GM18867 (cell line): ENCODE measurements around the gene DENND1A.
"Not testable (repeated sequence)": the region's sequence is repeated elsewhere in the genome, so short reads cannot be mapped to it uniquely, and the experiment has no call there.

Experiments
- ATAC-seq: cut with Tn5 transposase; IDR thresholded peaks from one replicate; pipeline ENCODE4 v1.9.1; 2021; ENCODE audit warnings: mild to moderate bottlenecking, moderate library complexity; ENCODE audit not compliant: unreplicated experiment

The DENND1A gene

GRCh38 chr9:123952641-123953495, 22.9 kb upstream of the DENND1A start:
- no peak for ATAC-seq

- ATAC-seq, result no peak
These were observed 18.4 kb upstream of the DENND1A start for GRCh38 chr9:123948286-123948685.

- no peak for ATAC-seq
These were observed 17.4 kb upstream of the DENND1A start for GRCh38 chr9:123947326-123947725.

- no peak for ATAC-seq
These were observed 16.3 kb upstream of the DENND1A start for GRCh38 chr9:123946101-123946821.

- no peak for ATAC-seq
These were observed 15.6 kb upstream of the DENND1A start for GRCh38 chr9:123945532-123945931.

GRCh38 chr9:123944464-123944863, 14.5 kb upstream of the DENND1A start:
- ATAC-seq, result not testable (repeated sequence)

- no peak for ATAC-seq
These were observed 13.7 kb upstream of the DENND1A start for GRCh38 chr9:123943671-123944070.

- no peak for ATAC-seq
These were observed 12.6 kb upstream of the DENND1A start for GRCh38 chr9:123942542-123942941.

GRCh38 chr9:123941524-123942070, 11.7 kb upstream of the DENND1A start:
- no peak for ATAC-seq

- no peak for ATAC-seq
These were observed 11.0 kb upstream of the DENND1A start for GRCh38 chr9:123940721-123941523.

GRCh38 chr9:123938401-123938800, 8.5 kb upstream of the DENND1A start:
- no peak for ATAC-seq

- not testable (repeated sequence) for ATAC-seq
These were observed 6.6 kb upstream of the DENND1A start for GRCh38 chr9:123936575-123936974.

- ATAC-seq, result no peak
These were observed 3.7 kb upstream of the DENND1A start for GRCh38 chr9:123933440-123934212.

GRCh38 chr9:123929177-123929869, 603 bp downstream of the DENND1A start:
- peak; percentile 25 for ATAC-seq

GRCh38 chr9:123928533-123929176, 1.3 kb downstream of the DENND1A start:
- no peak for ATAC-seq

- ATAC-seq, result no peak
These were observed 2.0 kb downstream of the DENND1A start for GRCh38 chr9:123927625-123928532.

GRCh38 chr9:123926941-123927340, 3.0 kb downstream of the DENND1A start:
- ATAC-seq, result no peak

- no peak for ATAC-seq
These were observed 4.1 kb downstream of the DENND1A start for GRCh38 chr9:123925819-123926218.
